Mesenchymal stem cell (in vitro differentiated cells and primary cell): ENCODE results near the gene SCARB1.
A peak's percentile ranks its signal among the peaks of the same experiment; 100 is the strongest.

Experiments used
- DNase-seq: peaks from one replicate; pipeline ENCODE4 v3.0.0-alpha.2; 2013
- H2AFZ ChIP-seq: one replicate; pipeline ENCODE4 v1.6.1; 2013; ENCODE audit warnings: low read depth, mild to moderate bottlenecking, control low read depth, inconsistent platforms, low read length, moderate library complexity
- H2AK5ac ChIP-seq: 2 replicates; pipeline ENCODE4 v1.6.1; 2013; ENCODE audit warnings: low read length, moderate library complexity, mild to moderate bottlenecking, inconsistent platforms; ENCODE audit not compliant: severe bottlenecking
- H2BK120ac ChIP-seq: one replicate; pipeline ENCODE4 v1.6.1; 2013; ENCODE audit warnings: low read depth, mild to moderate bottlenecking, inconsistent platforms, low read length, moderate library complexity
- H2BK12ac ChIP-seq, 2 experiments: one replicate each; pipeline ENCODE4 v1.6.1; 2013; ENCODE audit warnings: inconsistent platforms in 2 of 2, low read length in 2 of 2, mild to moderate bottlenecking in 2 of 2, moderate library complexity in 2 of 2, control low read depth in 1 of 2
- H2BK15ac ChIP-seq: one replicate; pipeline ENCODE4 v1.6.1; 2013; ENCODE audit warnings: mild to moderate bottlenecking, low read depth, inconsistent platforms; ENCODE audit not compliant: poor library complexity, severe bottlenecking
- H2BK5ac ChIP-seq: 2 replicates; pipeline ENCODE4 v1.6.1; 2013; ENCODE audit warnings: low read depth, mild to moderate bottlenecking, low read length, control low read depth, inconsistent platforms; ENCODE audit not compliant: poor library complexity, severe bottlenecking
- H3K14ac ChIP-seq, 2 experiments: one replicate each; pipeline ENCODE4 v1.6.1; 2013; ENCODE audit warnings: inconsistent platforms in 2 of 2, low read length in 2 of 2, control low read depth in 1 of 2, mild to moderate bottlenecking in 1 of 2, moderate library complexity in 1 of 2
- H3K18ac ChIP-seq, 2 experiments: one replicate each; pipeline ENCODE4 v1.6.1; 2013; ENCODE audit warnings: inconsistent platforms in 2 of 2, low read length in 2 of 2, control low read depth in 1 of 2, low read depth in 1 of 2, mild to moderate bottlenecking in 1 of 2
- H3K23ac ChIP-seq, 2 experiments: one replicate each; pipeline ENCODE4 v1.6.1; 2013; ENCODE audit warnings: inconsistent platforms in 2 of 2, low read length in 2 of 2, mild to moderate bottlenecking in 2 of 2, moderate library complexity in 2 of 2, control low read depth in 1 of 2
- H3K27ac ChIP-seq: 2 replicates; pipeline ENCODE4 v1.5.1; 2013; ENCODE audit warnings: mild to moderate bottlenecking, moderate library complexity, low read length, control low read depth, inconsistent platforms; ENCODE audit not compliant: poor library complexity, severe bottlenecking
- H3K27me3 ChIP-seq, 2 experiments: 2 replicates each; pipeline versions ENCODE4 v1.6.1 to v1.7.0; 2013; ENCODE audit warnings: low read length in 2 of 2, mild to moderate bottlenecking in 2 of 2, moderate library complexity in 2 of 2, control low read depth in 1 of 2, inconsistent platforms in 1 of 2; ENCODE audit not compliant: control insufficient read depth in 1 of 2, insufficient read depth in 1 of 2
- H3K36me3 ChIP-seq, 2 experiments: 2 replicates each; pipeline versions ENCODE4 v1.6.1 to v1.7.0; 2013; ENCODE audit warnings: low read length in 2 of 2, control low read depth in 1 of 2, inconsistent platforms in 1 of 2, low read depth in 1 of 2, mild to moderate bottlenecking in 1 of 2; ENCODE audit not compliant: insufficient read depth in 2 of 2, control insufficient read depth in 1 of 2
- H3K4ac ChIP-seq, 2 experiments: one replicate each; pipeline ENCODE4 v1.6.1; 2013; ENCODE audit warnings: inconsistent platforms in 2 of 2, low read length in 2 of 2, mild to moderate bottlenecking in 2 of 2, moderate library complexity in 2 of 2, control low read depth in 1 of 2, low read depth in 1 of 2
- H3K4me1 ChIP-seq: 2 replicates; pipeline ENCODE4 v1.6.1; 2013; ENCODE audit warnings: low read depth, low read length, control low read depth; ENCODE audit not compliant: control insufficient read depth, insufficient read depth
- H3K4me2 ChIP-seq: 2 replicates; pipeline ENCODE4 v1.6.1; 2013; ENCODE audit warnings: low read length, mild to moderate bottlenecking, inconsistent platforms; ENCODE audit not compliant: poor library complexity, severe bottlenecking
- H3K4me3 ChIP-seq, 2 experiments: 2 replicates each; pipeline versions ENCODE4 v1.5.1 to v1.7.0; 2013; ENCODE audit warnings: low read length in 2 of 2, mild to moderate bottlenecking in 2 of 2, control low read depth in 1 of 2, low read depth in 1 of 2; ENCODE audit not compliant: insufficient read depth in 1 of 2
- H3K79me1 ChIP-seq: replicated peaks from 2 replicates; pipeline ENCODE4 v1.6.1; 2013; ENCODE audit warnings: mild to moderate bottlenecking, control low read depth, low read length, inconsistent platforms; ENCODE audit not compliant: poor library complexity, severe bottlenecking
- H3K9ac ChIP-seq: 2 replicates; pipeline ENCODE4 v1.7.0; 2013; ENCODE audit warnings: mild to moderate bottlenecking, low read length, moderate library complexity
- H3K9me3 ChIP-seq: 2 replicates; pipeline ENCODE4 v1.7.0; 2013; ENCODE audit warnings: mild to moderate bottlenecking, low read length; ENCODE audit not compliant: control insufficient read depth
- H4K8ac ChIP-seq: one replicate; pipeline ENCODE4 v1.6.1; 2013; ENCODE audit warnings: inconsistent platforms, mild to moderate bottlenecking, low read length, moderate library complexity
- H4K91ac ChIP-seq: one replicate; pipeline ENCODE4 v1.6.1; 2013; ENCODE audit warnings: mild to moderate bottlenecking, low read length, inconsistent platforms
- WGBS: methylation state at CpG from one replicate; pipeline ENCODE4 v1.1.7; 2013; ENCODE audit warnings: mixed read lengths; 5-methylcytosine and 5-hydroxymethylcytosine counted together

SCARB1 gene

DNA sequence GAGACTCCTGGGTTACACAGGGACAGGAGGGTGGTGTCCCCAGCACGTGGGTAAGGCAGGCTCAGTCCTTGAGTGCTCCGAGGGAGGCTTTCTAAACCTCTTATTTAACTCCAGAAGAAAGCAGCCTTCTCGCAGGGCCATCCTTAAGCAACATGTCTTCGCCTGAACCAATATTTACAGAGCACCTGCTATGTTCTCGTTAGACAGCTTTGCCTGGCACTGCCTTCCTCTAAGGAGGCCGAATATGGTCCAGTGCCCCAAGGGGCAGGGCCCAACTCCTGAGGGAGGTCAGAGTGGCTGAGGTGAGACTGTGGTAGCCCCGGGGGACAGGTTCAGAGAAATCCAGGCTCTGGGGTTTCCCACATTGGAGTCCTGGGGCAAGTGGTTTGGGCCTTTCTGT is 2.1 kb upstream of the SCARB1 start:
- Histone ChIP-seq H3K9me3 (no peaks in the 10 kb centered on the region), H3K14ac (no peak overlapping the region), H3K9ac (no peak overlapping the region), H3K23ac (no peak overlapping the region), H2AK5ac (no peak overlapping the region), H3K27ac (no peak overlapping the region), H3K4ac (no peak overlapping the region), H3K79me1 (peaks cover 3% of the 10 kb centered on the region), H2BK12ac (peak overlapping the region in 1 of 2 experiments; percentile 22), H2BK120ac (no peak overlapping the region), H3K36me3 (no peaks in the 10 kb centered on the region), H2BK5ac (no peak overlapping the region), H3K27me3 (peaks cover 0 to 3% of the 10 kb centered on the region in 2 experiments), H4K8ac (no peak overlapping the region), H2BK15ac (peak overlapping the region; percentile 17), H3K4me2 (no peak overlapping the region), H4K91ac (no peak overlapping the region), H2AFZ (no peak overlapping the region), H3K18ac (no peak overlapping the region), H3K4me1 (peaks cover 17% of the 10 kb centered on the region), H3K4me3 (no peak overlapping the region)
- DNase-seq, result no peak
- 90% methylated on average over 7 of the region's 7 CpGs for WGBS

DNA sequence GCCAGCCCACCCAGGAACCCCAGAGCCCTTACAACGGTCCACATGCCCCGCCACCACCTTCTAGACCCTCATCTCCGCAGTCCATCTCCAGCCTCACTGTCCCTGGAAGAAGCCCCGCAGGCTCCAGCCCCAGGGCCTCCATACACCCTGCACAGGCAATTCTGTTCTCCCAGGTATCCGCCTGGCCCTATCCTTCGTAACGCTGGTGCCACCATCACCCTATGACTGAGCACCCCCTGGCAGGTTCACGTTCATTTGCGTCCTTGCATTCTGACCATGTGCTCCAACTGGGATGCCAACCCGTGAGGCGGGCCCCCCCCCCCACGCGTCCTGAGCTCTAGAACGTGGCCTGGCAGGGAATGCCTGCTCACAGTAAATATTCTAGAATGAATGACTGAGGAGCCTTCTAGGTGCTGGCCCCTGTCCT is 675 bp upstream of the SCARB1 start:
- Histone ChIP-seq H3K27me3 (peaks cover 0 to 3% of the 10 kb centered on the region in 2 experiments), H3K4ac (peak overlapping the region; percentile 90 to 93), H2BK15ac (peak overlapping the region; percentile 95), H3K4me2 (peak overlapping the region; percentile 72), H2AK5ac (peak overlapping the region; percentile 87), H3K36me3 (no peaks in the 10 kb centered on the region), H3K14ac (no peak overlapping the region), H3K23ac (no peak overlapping the region), H3K18ac (peak overlapping the region; percentile 89 to 97), H2AFZ (peak overlapping the region; percentile 33), H4K8ac (peak overlapping the region; percentile 100), H3K9me3 (no peaks in the 10 kb centered on the region), H4K91ac (peak overlapping the region; percentile 93), H3K4me3 (peak overlapping the region; percentile 31 to 71), H3K27ac (no peak overlapping the region), H2BK120ac (peak overlapping the region; percentile 87), H2BK5ac (peak overlapping the region; percentile 69), H3K9ac (peak overlapping the region; percentile 77), H3K79me1 (peaks cover 5% of the 10 kb centered on the region), H2BK12ac (peak overlapping the region; percentile 85 to 96), H3K4me1 (peaks cover 17% of the 10 kb centered on the region)
- 91% methylated on average over 14 of the region's 14 CpGs for WGBS
- no peak for DNase-seq

- no peaks in the 10 kb centered on the region for H3K36me3 ChIP-seq
- peak overlapping the region in 1 of 2 experiments; percentile 90 for H3K23ac ChIP-seq
- peak overlapping the region in 1 of 2 experiments; percentile 90 for H3K4ac ChIP-seq
- H3K4me1 ChIP-seq, result peaks cover 17% of the 10 kb centered on the region
- no peak overlapping the region for H4K91ac ChIP-seq
- H3K79me1 ChIP-seq, result peaks cover 5% of the 10 kb centered on the region
- H3K9ac ChIP-seq, result peak overlapping the region; percentile 82
- no peak overlapping the region for H2BK120ac ChIP-seq
- H3K27me3 ChIP-seq, result no peaks in the 10 kb centered on the region
- no peak overlapping the region for H3K27ac ChIP-seq
- peak; percentile 46 for DNase-seq
- H3K4me3 ChIP-seq, result peak overlapping the region; percentile 77 to 86
- H4K8ac ChIP-seq, result peak overlapping the region; percentile 27
- peak overlapping the region; percentile 89 for H2AFZ ChIP-seq
- H3K18ac ChIP-seq, result peak overlapping the region; percentile 23 to 98
- no peak overlapping the region for H2BK15ac ChIP-seq
- no peak overlapping the region for H2BK5ac ChIP-seq
- WGBS, result 29% methylated on average over 17 of the region's 22 CpGs
- H3K4me2 ChIP-seq, result peak overlapping the region; percentile 100
- H2AK5ac ChIP-seq, result no peak overlapping the region
- peak overlapping the region in 1 of 2 experiments; percentile 89 for H2BK12ac ChIP-seq
- no peaks in the 10 kb centered on the region for H3K9me3 ChIP-seq
- H3K14ac ChIP-seq, result peak overlapping the region in 1 of 2 experiments; percentile 92
Measured at GRCh38 chr12:124862768-124863415, 772 bp downstream of the SCARB1 start.

DNA sequence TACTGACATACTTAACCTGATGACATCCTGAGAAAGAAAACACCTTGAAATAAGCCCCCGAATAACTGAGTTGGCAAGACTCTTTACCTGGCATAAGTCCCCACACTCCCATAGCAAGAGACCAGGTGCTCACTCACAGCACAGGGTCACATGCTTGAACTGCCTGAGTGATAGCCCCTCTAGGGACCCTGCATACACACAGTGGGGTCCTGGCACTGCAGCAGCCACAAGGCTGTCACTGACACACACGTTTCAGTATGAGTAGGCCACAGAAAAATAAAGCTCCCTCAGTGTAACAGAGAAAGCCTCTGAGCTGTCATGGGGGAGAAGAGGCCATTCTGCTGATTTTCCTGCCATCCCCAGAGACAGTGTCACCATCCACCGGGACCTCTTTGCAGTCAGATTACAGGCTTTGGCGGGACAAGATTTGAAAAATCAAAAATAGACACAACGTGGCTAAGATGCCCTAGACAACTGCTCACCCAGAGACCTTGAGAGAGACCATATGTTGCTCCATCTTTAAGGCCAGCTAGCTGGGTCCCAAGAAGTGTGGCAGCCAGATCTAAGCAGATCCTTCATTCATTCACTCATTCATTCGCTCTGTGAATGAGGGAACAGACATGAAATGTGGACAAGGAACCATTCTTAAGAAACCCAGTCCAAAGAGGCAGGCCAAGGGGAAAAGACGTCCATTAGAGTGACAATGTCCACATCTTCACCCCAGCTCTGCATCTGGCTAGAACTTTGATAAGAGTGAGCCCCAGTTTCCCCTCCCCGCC is 1.6 kb downstream of the SCARB1 start:
- no peak overlapping the region for H3K4me2 ChIP-seq
- peaks cover 17% of the 10 kb centered on the region for H3K4me1 ChIP-seq
- H2AK5ac ChIP-seq, result no peak overlapping the region
- H3K9me3 ChIP-seq, result no peaks in the 10 kb centered on the region
- H3K4me3 ChIP-seq, result peak overlapping the region in 1 of 2 experiments; percentile 86
- no peak for DNase-seq
- H4K91ac ChIP-seq, result no peak overlapping the region
- no peak overlapping the region for H3K14ac ChIP-seq
- no peak overlapping the region for H2BK12ac ChIP-seq
- no peaks in the 10 kb centered on the region for H3K36me3 ChIP-seq
- H2BK15ac ChIP-seq, result no peak overlapping the region
- no peak overlapping the region for H3K23ac ChIP-seq
- peaks cover 5% of the 10 kb centered on the region for H3K79me1 ChIP-seq
- H4K8ac ChIP-seq, result no peak overlapping the region
- H2BK5ac ChIP-seq, result no peak overlapping the region
- no peak overlapping the region for H3K18ac ChIP-seq
- no peaks in the 10 kb centered on the region for H3K27me3 ChIP-seq
- WGBS, result 90% methylated on average over 8 of the region's 8 CpGs
- no peak overlapping the region for H2BK120ac ChIP-seq
- H2AFZ ChIP-seq, result no peak overlapping the region
- H3K4ac ChIP-seq, result peak overlapping the region in 1 of 2 experiments; percentile 24
- H3K9ac ChIP-seq, result no peak overlapping the region
- H3K27ac ChIP-seq, result no peak overlapping the region
